H9 (cell line): ENCODE measurements around the gene PRDX2. TPM values are rescaled to one million over a fixed set of nuclear protein-coding genes. Genes with fewer than 3 reads are reported as not detected.

Source experiments
- DNase-seq: peaks from one replicate; pipeline ENCODE4 v3.0.0-alpha.2; 2017
- H2AFZ ChIP-seq: one replicate; pipeline ENCODE4 v1.6.1; 2013; ENCODE audit warnings: mild to moderate bottlenecking, low read length, control low read depth, moderate library complexity
- H2AK5ac ChIP-seq: 2 replicates; pipeline ENCODE4 v1.6.1; 2013; ENCODE audit warnings: low read length, control low read depth, mixed read lengths; ENCODE audit not compliant: insufficient read length
- H2BK120ac ChIP-seq: one replicate; pipeline ENCODE4 v1.6.1; 2013; ENCODE audit warnings: low read depth, mild to moderate bottlenecking, low read length, control low read depth, inconsistent platforms; ENCODE audit not compliant: poor library complexity, severe bottlenecking
- H2BK12ac ChIP-seq: 2 replicates; pipeline ENCODE4 v1.6.1; 2013; ENCODE audit warnings: low read length, control low read depth, mixed read lengths, low read depth; ENCODE audit not compliant: insufficient read length
- H2BK15ac ChIP-seq: 2 replicates; pipeline ENCODE4 v1.6.1; 2013; ENCODE audit warnings: low read depth, low read length, control low read depth
- H2BK20ac ChIP-seq: one replicate; pipeline ENCODE4 v1.6.1; 2013; ENCODE audit warnings: low read depth, mild to moderate bottlenecking, low read length, control low read depth, inconsistent platforms; ENCODE audit not compliant: poor library complexity, severe bottlenecking
- H2BK5ac ChIP-seq: 2 replicates; pipeline ENCODE4 v1.6.1; 2013; ENCODE audit warnings: low read length, control low read depth, mixed read lengths; ENCODE audit not compliant: insufficient read length
- H3K14ac ChIP-seq: 2 replicates; pipeline ENCODE4 v1.6.1; 2013; ENCODE audit warnings: low read length, control low read depth; ENCODE audit not compliant: insufficient read depth
- H3K18ac ChIP-seq: 2 replicates; pipeline ENCODE4 v1.6.1; 2013; ENCODE audit warnings: low read depth, mild to moderate bottlenecking, mixed read lengths, low read length, control low read depth; ENCODE audit not compliant: insufficient read length
- H3K23ac ChIP-seq: 2 replicates; pipeline ENCODE4 v1.6.1; 2013; ENCODE audit warnings: low read length, control low read depth, mixed read lengths, low read depth; ENCODE audit not compliant: insufficient read length
- H3K23me2 ChIP-seq: 2 replicates; pipeline ENCODE4 v1.6.1; 2013; ENCODE audit warnings: low read depth, mild to moderate bottlenecking, mixed read lengths, low read length, control low read depth; ENCODE audit not compliant: insufficient read length, poor library complexity, severe bottlenecking
- H3K27ac ChIP-seq: 2 replicates; pipeline ENCODE4 v1.5.1; 2013; ENCODE audit warnings: low read length, control low read depth, mixed read lengths, low read depth; ENCODE audit not compliant: insufficient read length
- H3K27me3 ChIP-seq: 2 replicates; pipeline ENCODE4 v1.6.1; 2013; ENCODE audit warnings: low read length, control low read depth, inconsistent platforms; ENCODE audit not compliant: insufficient read depth
- H3K4ac ChIP-seq: 2 replicates; pipeline ENCODE4 v1.6.1; 2013; ENCODE audit warnings: low read depth, mild to moderate bottlenecking, control low read depth, inconsistent platforms, low read length, moderate library complexity
- H3K4me1 ChIP-seq: 2 replicates; pipeline ENCODE4 v1.6.1; 2013; ENCODE audit warnings: low read length, control low read depth, inconsistent platforms; ENCODE audit not compliant: insufficient read depth
- H3K4me2 ChIP-seq: 2 replicates; pipeline ENCODE4 v1.6.1; 2013; ENCODE audit warnings: low read length, control low read depth, mixed read lengths; ENCODE audit not compliant: insufficient read length, insufficient read depth
- H3K56ac ChIP-seq: 2 replicates; pipeline ENCODE4 v1.6.1; 2013; ENCODE audit warnings: low read depth, mild to moderate bottlenecking, mixed read lengths, low read length, control low read depth; ENCODE audit not compliant: insufficient read length
- H3K79me1 ChIP-seq: 2 replicates; pipeline ENCODE4 v1.6.1; 2013; ENCODE audit warnings: low read depth, mild to moderate bottlenecking, moderate library complexity, low read length, control low read depth, inconsistent platforms; ENCODE audit not compliant: insufficient read depth, poor library complexity, severe bottlenecking
- H3K79me2 ChIP-seq: 2 replicates; pipeline ENCODE4 v1.6.1; 2013; ENCODE audit warnings: low read length, control low read depth, inconsistent platforms; ENCODE audit not compliant: insufficient read depth
- H3K9ac ChIP-seq: 2 replicates; pipeline ENCODE4 v1.6.1; 2013; ENCODE audit warnings: low read length, control low read depth, mixed read lengths; ENCODE audit not compliant: insufficient read length; ENCODE audit errors: extremely low read depth
- H3K9me3 ChIP-seq: one replicate; pipeline ENCODE4 v1.6.1; 2013; ENCODE audit warnings: low read depth, low read length, inconsistent platforms; ENCODE audit not compliant: control insufficient read depth
- H3T11ph ChIP-seq: one replicate; pipeline ENCODE4 v1.6.1; 2013; ENCODE audit warnings: mild to moderate bottlenecking, low read length, control low read depth, inconsistent platforms
- H4K20me1 ChIP-seq: one replicate; pipeline ENCODE4 v1.6.1; 2013; ENCODE audit not compliant: control insufficient read depth, insufficient read length, insufficient read depth
- H4K5ac ChIP-seq: 2 replicates; pipeline ENCODE4 v1.6.1; 2013; ENCODE audit warnings: low read depth, mild to moderate bottlenecking, mixed read lengths, low read length, control low read depth; ENCODE audit not compliant: insufficient read length
- H4K8ac ChIP-seq: replicated peaks from 2 replicates; pipeline ENCODE4 v1.6.1; 2013; ENCODE audit warnings: low read length, control low read depth, mixed read lengths, low read depth; ENCODE audit not compliant: insufficient read length
- H4K91ac ChIP-seq: 2 replicates; pipeline ENCODE4 v1.6.1; 2013; ENCODE audit warnings: low read depth, mild to moderate bottlenecking, moderate library complexity, mixed read lengths, low read length, control low read depth; ENCODE audit not compliant: insufficient read length
- H3K27ac Mint-ChIP-seq, 3 experiments: 2 replicates in 2 of 3; 3 replicates in 1 of 3; pipeline ENCODE4 v1.8.0; 2020 to 2021; ENCODE audit warnings: mixed read lengths in 3 of 3, mild to moderate bottlenecking in 1 of 3, moderate library complexity in 1 of 3
- H3K27me3 Mint-ChIP-seq: 2 replicates; pipeline ENCODE4 v1.8.0; 2021; ENCODE audit warnings: low read depth, mild to moderate bottlenecking, moderate library complexity, mixed read lengths
- H3K36me3 Mint-ChIP-seq, 3 experiments: 2 replicates in 2 of 3; 3 replicates in 1 of 3; pipeline ENCODE4 v1.8.0; 2020 to 2021; ENCODE audit warnings: low read depth in 3 of 3, mixed read lengths in 3 of 3; ENCODE audit not compliant: insufficient read depth in 1 of 3
- H3K4me1 Mint-ChIP-seq, 2 experiments: 2 replicates each; pipeline ENCODE4 v1.8.0; 2020; ENCODE audit warnings: mixed read lengths in 2 of 2
- H3K4me3 Mint-ChIP-seq, 2 experiments: 2 replicates in 1 of 2; 3 replicates in 1 of 2; pipeline ENCODE4 v1.8.0; 2020 to 2021; ENCODE audit warnings: mild to moderate bottlenecking in 2 of 2, mixed read lengths in 2 of 2, moderate library complexity in 1 of 2
- H3K9me3 Mint-ChIP-seq, 2 experiments: 2 replicates in 1 of 2; 3 replicates in 1 of 2; pipeline ENCODE4 v1.8.0; 2020; ENCODE audit warnings: mild to moderate bottlenecking in 2 of 2, mixed read lengths in 2 of 2, moderate library complexity in 1 of 2
- CTCF ChIP-seq: fragments of 200-600 bp; sonication (generic); conservative IDR thresholded peaks from 3 replicates; pipeline ENCODE4 v1.8.0; 2021; ENCODE audit warnings: antibody characterized with exemption, mild to moderate bottlenecking
- WGBS: extraction: QIAGEN DNeasy Blood & Tissue Kit; methylation state at CpG from one replicate; pipeline ENCODE4 v1.1.7; 2013; ENCODE audit warnings: missing lambda C conversion rate, low lambda C conversion rate, mixed read lengths; ENCODE audit not compliant: insufficient read length; ENCODE audit errors: extremely low coverage; 5-methylcytosine and 5-hydroxymethylcytosine counted together
- total RNA-seq: library from RNA; stranded (reverse); gene quantifications from 2 replicates; pipeline ENCODE4 v1.2.1, GENCODE V29; 2021

Gene PRDX2
- total RNA-seq, 1 experiment from 2014 or later, result 468 TPM

GRCh38 chr19:12783849-12784393 is 17.7 kb downstream of the PRDX2 start:
- no peak overlapping the region for H4K8ac ChIP-seq
- no peak overlapping the region for H2BK12ac ChIP-seq
- H2AFZ ChIP-seq, result no peak overlapping the region
- no peak overlapping the region for H4K91ac ChIP-seq
- H3K79me2 ChIP-seq, result no peaks in the 10 kb centered on the region
- H3K23ac ChIP-seq, result no peak overlapping the region
- H2BK20ac ChIP-seq, result no peak overlapping the region
- H2BK15ac ChIP-seq, result no peak overlapping the region
- H3K56ac ChIP-seq, result no peak overlapping the region
- TF ChIP-seq CTCF, result no peak
- no peak overlapping the region for H3K9ac ChIP-seq
- Mint-ChIP-seq H3K27me3 (no peaks in the 10 kb centered on the region; the same call in 1 of the 2 replicates), H3K4me1 (peaks cover 22 to 25% of the 10 kb centered on the region in 2 experiments), H3K9me3 (no peaks in the 10 kb centered on the region), H3K4me3 (peak overlapping the region; percentile 59 to 74; a peak in 4 of 5 replicates), H3K36me3 (no peaks in the 10 kb centered on the region), H3K27ac (0 out of 7 replicates have a peak overlapping the region, but pooled peaks of 1 of the 3 experiments have one; percentile 28)
- no CpG with 5 or more reads among the region's 19 CpGs for WGBS
- H3K14ac ChIP-seq, result no peak overlapping the region
- no peaks in the 10 kb centered on the region for H3K9me3 ChIP-seq
- H4K5ac ChIP-seq, result no peak overlapping the region
- no peak overlapping the region for H2BK120ac ChIP-seq
- H3K18ac ChIP-seq, result no peak overlapping the region
- H3K4me1 ChIP-seq, result peaks cover 4% of the 10 kb centered on the region
- H3K4me2 ChIP-seq, result peak overlapping the region; percentile 71
- no peaks in the 10 kb centered on the region for H4K20me1 ChIP-seq
- no peak for DNase-seq
- peaks cover 11% of the 10 kb centered on the region for H3K23me2 ChIP-seq
- no peak overlapping the region for H3K27ac ChIP-seq
- H3K79me1 ChIP-seq, result no peaks in the 10 kb centered on the region
- no peak overlapping the region for H2BK5ac ChIP-seq
- no peaks in the 10 kb centered on the region for H3K27me3 ChIP-seq
- no peak overlapping the region for H3T11ph ChIP-seq
- H3K4ac ChIP-seq, result no peak overlapping the region
- H2AK5ac ChIP-seq, result no peak overlapping the region
